Activated CD4-positive, alpha-beta T cell treated with anti-CD3 and anti-CD28 coated beads, Interleukin-10, Interleukin-2, amounts not matched to agents 100 ng/mL and 50 ng/mL, durations not matched to agents 16 hours and 8 hours (primary cell): Measurements from ENCODE around the gene PRKN.
A peak's percentile ranks its signal among the peaks of the same experiment; 100 is the strongest.

ENCODE experiments used
- DNase-seq: peaks from one replicate; pipeline ENCODE4 v3.0.0-alpha.2; 2020

The PRKN gene

DNA sequence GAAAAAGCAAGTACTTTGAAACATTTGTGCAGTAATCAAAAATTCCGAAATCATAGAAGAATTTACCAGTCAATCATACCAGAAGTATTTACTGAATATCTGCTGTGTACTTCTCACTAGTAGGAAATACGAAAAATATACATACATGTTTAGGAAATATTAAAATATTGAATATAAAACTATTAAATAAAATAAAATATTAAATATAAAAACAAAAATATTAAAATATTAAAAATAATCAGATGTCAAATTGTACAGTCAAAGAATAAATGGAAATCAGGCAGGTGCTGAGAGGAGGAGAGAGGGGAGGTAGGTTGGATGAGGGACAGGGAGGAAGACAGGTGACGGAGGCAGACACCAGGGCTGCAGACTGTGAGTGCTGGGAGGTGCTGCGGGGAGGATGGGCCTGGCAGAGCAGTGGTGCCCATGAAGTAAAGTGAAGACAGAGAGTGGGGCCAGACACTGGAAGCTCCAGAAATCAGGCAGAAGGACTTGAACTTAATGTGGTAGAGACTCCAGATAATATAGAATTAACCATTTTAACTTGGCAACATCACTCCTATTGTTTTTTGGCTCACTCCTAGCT lies 55.9 kb downstream of the PRKN start:
- no peak for DNase-seq

DNA sequence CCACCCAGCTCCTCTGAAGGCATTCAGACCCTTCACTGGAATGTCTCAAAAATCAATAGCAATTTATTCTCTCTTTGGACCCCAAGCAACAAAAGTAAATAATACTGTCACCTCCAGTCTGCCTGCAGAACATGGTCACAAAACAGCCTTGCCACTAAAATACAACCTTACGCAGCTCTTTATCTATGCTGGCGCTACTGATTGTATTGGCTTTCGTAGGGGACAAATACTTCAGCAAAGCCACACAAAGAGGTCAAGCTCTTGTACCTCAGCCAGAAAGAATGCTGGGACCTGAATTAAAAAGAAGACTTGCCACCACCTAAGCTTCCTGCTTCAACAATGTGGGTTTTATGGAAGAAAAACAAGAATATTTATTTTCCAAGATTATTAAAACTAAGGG lies 57.2 kb downstream of the PRKN start:
- no peak for DNase-seq

DNA sequence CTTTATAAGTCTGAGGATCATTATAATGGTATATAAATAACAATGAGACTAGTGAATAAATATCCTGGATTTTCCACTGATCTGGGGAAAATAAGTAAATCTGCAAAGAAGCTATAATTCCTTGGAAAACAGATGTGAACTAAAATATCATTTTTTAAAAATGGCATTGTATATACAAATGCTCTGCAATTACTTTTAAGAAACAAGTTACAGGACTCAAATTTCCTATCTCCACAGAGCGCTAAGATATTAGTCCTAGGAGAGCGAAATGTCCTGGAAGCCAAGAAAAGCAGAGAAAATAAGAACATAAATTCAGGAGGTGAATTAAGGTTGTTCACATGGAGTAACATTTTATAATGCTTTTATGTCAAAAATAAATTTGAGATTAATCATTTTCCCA lies 61.3 kb downstream of the PRKN start:
- DNase-seq: no peak

DNA sequence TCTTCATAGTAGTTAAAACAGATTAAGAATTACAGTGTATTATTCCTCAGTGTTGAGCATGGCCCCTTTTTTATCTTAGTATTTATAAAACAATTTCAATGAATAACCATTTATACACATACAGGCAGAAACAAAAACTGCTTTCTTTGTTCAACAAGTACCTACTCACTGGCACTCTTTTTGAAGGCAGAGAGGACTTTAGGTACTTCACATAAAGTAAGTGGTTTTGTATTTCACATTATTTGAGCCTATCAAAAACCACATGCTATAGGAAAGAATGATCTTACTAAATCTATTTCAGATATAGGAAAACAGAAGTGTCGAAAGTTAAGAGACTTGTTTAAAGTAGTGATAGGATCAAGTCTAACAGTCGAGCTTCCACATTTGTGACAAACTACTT lies 73.8 kb downstream of the PRKN start:
- DNase-seq: no peak

DNA sequence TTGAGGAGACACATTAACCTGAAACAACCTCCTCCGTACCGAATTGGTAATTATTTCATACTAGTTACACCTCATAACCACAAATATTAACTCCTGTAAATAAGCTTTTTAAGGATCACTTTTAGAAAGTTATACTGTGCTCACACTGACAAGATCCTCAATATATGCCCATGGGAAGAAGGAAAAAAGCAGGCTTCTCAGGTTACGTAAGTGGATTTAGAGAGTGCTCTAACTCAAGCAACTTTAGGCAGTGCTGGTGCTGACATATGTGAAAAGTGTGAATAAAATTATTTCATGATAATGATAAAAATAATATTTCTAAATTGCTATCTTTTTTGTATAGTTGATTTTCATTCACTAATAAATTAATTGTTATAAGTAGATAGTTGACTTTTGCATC lies 76.1 kb downstream of the PRKN start:
- DNase-seq: no peak

DNA sequence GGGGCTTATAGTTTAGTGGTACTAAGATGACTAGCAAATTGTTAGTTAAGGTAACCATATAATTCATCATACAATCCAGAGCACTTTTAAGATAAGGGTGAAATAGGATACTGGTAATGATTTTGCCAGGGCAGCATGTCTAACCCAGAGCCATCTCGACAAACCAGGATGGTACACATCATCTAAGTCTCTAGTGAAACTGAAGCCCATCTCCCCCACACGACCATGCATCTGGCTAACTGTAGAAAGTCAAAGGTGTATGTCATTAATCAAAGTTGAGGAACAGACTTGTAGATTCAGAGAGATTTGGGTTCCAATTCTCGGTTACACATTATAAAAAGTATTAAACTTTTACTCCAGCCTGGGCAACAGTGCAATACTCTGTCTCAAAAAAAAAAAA lies 78.3 kb downstream of the PRKN start:
- no peak for DNase-seq

DNA sequence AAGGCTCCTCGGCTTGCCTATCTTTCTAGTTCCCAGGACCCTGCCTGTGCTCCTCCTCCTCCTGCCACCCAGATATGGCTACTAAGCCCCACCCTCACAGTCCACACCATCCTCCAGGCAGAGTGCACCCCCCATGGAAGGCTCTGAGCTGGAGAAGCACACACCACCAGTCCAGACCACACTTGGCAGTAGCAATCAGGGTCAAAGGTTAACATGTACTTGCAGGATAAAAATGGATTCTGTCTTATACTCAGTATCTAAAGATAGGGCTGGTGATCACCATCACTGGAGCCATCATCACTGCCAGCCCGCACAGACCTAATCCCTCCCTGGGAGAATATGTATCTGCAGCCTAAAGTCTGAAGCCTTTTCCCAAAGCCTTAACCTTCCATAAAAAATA lies 83.4 kb downstream of the PRKN start:
- DNase-seq: no peak

DNA sequence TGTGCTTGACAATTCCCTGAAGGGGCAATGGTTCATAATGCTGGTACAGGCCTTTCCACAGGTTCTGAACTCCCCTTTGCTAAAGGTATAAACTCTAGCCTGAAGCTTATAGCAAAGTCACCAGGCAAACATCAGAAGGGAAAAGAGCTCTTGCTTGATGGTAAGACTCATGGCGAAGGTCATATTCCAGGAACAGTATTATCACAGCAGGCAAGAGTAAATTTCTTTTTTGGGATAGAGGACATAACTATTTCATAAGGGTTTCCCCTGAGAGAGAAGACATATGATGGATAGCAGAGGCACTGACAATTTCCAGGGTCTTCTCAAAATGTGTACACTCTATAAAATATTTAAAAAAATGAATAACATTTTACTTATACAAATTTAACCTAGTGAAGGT lies 86.8 kb downstream of the PRKN start:
- no peak for DNase-seq

DNA sequence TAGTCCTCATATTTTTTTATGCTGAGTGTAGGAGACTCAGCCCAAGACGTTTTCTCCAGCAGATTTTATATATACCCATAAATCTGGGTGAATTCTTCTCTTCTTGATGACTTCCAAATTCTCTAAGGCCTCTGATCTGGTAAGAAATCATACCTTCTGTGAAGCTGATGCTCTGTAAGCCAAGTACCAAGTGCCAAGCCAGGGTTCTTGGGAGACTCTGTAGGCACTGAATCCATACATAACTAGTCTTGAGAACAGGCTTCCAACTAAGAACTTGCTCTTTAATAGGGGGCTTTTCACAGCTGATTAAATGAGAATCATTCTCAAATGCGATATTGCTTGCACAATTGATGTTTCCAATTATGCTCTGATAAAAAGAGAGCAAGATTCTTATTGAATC lies 87.6 kb downstream of the PRKN start:
- no peak for DNase-seq

DNA sequence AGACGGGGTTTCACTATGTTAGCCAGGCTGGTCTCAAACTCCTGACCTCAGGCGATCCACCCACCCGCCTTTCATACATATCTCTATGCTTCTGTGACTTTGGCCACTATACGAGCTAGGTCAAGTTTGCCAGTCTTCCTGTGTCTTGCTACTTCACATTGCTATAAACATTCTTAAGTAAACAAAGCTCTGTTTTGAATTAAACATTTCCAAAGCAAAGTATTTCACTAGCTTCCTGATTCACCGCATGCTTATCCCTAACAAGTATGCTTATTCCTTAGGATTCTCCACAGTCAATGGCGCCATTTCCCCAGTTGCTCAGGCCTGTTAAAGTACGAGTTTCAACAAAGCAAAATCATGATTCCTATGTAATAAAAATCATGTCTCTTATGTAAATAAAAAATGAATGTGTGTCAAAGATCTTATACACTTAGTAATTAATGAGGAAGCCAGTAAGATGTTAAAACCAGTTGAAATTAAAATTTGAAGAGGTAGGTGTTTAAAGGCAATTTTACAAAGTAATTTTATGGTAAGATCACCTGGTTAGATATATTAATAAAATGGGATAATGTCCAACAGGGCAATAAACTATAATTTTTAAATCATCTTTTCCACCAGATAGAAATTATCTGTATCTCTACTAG lies 88.5 kb downstream of the PRKN start:
- no peak for DNase-seq

DNA sequence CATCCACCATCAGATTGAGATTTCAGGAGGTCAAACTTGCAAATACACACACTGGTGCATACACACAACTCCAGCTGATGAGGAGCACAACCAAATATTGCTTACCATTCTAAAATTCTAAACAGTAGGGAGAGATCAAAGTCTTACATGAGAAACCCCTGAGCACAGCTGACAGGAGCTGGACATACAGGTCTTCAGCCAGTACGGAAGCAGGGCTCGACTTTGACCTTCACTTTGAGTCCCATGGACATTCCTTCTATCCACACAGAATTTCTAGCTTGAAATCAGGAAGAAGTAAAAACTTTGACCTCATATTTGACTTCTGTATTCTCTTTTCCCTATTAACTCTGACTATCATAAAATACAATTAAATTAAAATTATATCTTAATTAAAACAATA lies 90.2 kb downstream of the PRKN start:
- no peak for DNase-seq

DNA sequence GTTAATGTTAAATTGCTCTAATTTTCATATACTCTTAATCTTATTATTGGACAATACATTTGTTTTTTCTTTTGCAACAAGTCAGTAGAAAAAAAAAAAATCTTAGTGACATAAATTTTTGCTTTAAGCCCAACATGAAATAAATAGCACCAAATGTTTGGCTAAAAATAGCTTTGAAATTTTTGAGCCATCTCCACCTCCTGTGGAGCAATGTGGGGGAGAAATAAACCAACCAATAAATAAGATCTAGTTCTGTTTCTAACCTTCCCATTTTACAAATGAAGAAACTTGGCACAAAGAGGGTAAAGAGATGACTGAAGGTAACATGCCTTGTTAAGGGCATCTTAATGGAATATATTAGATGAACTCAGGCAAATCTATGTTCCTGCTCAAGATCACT lies 91.4 kb downstream of the PRKN start:
- no peak for DNase-seq

DNA sequence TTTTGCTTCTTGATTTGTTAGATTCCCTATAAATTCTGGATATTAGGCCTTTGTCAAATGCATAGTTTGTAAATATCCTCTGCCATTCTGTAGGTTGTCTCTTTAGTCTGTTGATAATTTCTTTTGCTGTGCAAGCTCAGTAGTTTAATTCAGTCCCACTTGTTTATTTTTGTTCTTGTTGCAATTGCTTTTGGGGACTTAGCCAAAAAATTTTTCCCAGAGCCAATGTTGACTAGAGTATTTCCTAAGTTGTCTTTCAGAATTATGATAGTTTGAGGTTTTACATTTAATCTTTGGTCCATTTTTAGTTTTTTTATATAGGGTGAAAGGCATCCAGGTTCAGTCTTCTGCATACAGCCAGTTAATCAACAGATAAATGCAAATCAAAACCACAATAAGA lies 96.0 kb downstream of the PRKN start:
- no peak for DNase-seq

DNA sequence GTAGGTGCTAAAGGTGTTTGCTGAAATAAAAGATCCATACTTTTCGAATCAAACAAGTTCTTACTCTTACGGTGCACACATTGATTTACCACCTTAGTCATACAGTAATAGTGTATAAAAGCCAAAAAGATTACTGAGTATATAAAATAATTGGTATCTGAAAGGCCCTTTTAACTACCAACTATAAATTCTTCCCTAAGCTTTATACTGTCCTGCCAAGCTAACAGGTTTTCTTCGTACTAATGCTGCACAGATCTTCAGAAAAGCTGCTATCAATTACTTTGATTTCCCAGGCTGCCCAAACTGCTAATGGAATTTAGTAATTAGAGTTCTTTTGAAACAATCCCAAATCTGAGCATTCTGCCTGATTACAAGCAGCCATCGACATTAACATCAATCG lies 97.5 kb downstream of the PRKN start:
- DNase-seq: no peak

DNA sequence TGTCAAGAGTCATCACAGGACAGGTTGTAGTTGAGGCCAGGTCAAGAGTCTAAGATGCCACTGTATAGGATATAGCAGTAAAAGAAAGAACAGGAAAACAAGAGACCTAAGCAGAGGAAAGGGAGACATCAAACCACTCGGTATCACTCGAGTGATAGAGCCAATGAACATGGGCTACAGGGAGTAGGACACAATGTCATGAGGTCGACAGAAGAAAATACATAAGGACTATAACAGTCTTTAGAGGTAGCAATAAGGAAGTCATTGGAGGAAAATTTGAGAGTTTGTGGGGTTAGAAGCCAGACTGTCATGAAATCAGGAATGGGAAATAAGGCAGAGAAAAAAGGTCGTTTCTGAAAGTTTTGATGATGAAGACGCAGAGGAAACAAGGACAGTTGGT lies 99.7 kb downstream of the PRKN start:
- DNase-seq: no peak

DNA sequence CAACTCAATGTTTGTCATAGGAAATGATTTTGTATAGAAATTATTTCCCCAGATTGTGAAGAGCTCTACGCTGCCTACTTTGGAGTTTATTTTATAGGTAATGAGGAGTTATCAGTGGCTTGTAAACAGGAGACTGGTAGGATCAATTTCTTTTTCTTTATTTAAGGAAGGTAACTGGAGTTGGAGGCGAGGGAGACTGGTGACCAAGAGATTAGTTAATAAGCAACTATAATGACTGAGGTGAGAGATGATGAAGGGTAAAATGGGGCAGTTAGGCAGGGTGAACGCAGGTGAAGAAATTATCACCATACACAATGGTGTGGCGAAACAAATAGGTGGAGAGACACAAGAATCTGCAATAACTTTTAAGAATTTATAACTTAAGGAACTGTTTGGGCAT lies 100.2 kb downstream of the PRKN start:
- DNase-seq: no peak

DNA sequence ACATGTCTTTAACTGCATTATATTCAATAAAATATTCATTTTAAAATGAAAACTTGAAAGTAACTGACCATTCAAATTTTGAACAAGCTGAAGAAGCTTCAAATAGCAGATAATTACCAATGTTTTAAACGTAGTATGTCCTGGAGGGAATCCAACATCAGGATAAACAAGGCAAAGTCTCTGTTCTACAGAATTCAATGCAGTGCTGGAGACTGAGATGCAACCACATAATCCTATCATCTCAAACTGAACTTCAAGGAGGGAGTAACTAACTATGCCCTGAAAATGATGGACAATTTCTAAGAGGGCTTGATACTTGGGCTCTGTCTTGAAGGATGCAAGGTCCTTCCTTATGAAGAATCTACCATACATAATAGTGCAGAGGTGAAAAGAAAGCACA lies 100.7 kb downstream of the PRKN start:
- no peak for DNase-seq

DNA sequence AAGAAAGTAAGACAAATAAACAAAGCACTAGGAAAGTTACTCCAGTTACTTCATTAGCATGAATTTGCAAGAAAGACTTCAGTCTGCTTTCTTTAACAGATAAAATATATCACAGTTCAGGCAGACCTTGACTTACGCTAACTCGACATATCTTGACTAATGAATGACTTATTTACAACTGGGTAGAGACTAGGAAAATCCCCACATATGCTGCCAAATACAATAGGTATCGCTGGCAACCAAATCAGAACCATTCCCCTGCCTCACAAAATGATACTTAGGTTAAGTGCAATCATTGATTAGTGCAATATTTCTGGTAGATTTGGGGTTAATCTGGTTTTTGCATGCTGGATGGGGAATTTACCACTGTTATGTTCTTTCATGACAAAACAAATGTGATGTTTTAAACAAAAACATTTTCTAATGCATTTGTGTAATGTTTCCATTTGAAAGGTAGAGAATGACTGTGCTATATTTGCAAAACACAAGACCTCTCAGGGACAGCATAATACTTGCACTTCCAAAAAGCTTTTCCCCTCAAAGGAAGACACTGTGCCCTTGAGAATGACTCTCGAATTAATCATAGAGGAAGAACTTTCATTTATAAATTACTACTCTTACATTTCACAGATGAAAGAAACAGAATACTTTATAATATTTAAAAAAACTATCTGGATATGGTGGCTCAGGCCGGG lies 101.6 kb downstream of the PRKN start:
- no peak for DNase-seq

DNA sequence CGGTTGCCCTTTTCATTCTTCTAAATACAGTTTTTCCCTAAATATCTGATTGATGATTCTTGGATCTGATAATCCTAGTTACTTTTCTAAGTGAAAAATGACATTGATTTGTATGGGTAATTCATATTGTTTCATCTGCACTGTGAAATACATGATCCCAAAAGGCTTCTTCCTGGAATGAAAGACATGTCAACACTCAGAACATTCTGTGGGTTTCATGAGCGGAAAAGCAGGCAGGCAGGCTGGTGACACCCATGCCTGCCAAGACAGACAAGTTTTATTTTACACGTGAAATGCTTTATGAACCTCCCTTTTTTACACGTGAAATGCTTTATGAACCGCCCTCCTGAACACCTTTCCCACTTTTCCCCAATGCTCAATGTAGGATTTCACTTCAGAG lies 105.0 kb downstream of the PRKN start:
- DNase-seq: no peak

DNA sequence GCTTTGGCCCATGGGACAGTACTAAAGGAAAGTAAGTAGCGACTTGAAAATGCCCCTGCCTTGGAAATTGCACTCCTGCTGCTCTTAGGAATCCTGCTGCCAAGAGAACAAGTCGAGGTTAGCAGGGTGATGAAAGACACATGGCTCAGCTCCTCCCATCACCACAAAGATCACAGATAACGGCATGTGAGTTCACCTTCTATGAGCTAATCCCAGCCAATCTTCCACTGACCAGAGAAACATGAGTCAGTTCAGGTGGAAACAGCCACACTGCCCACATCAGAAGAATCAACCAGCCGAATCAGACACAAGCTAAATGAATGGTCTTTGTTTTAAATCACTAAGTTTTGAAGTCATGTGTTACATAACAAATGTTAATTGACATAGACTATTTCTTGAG lies 106.3 kb downstream of the PRKN start:
- peak; percentile 2 for DNase-seq

DNA sequence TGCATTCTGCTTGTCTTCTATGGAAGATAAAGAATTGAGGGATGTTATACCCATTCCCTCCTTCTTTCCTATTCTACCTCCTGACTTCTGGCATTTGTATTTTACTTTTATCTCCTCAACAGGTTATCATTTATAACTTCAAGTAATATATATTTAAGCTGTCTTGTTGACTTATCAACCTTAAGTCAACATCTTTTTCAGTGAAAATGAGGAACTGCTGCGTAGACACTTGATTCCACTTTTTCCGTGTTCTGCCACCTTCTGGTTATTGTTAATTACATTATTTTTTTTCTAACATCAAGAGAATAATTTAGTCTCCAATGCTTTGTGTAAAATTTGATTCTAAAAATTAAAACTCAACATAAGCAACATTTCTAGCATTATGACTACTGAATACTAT lies 107.5 kb downstream of the PRKN start:
- DNase-seq: no peak

DNA sequence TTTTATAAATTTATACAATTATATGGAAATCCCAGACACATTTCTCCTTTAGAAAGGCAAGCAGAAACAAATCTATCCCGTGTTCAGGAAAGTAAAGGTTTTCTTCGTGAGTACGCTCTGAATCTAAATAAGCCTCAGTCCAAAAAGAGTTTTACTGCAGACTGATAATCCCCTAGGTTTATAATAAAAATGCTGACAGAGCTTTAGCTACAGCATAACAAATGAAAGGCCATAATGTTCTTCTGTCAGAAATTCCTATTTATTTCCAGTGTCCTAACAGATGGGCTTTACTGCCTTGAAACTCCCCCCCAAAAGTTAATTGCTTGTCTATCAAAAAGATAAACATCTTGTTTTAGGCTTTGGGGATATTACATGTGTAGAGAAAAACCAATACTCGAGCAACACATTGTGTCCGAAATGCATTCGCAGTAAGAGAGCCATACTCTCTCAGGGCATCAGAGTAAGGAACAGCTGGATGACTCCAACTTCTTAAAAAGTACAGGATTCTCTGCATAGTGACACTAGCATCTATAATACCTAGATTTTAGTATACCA lies 109.0 kb downstream of the PRKN start:
- DNase-seq: no peak

DNA sequence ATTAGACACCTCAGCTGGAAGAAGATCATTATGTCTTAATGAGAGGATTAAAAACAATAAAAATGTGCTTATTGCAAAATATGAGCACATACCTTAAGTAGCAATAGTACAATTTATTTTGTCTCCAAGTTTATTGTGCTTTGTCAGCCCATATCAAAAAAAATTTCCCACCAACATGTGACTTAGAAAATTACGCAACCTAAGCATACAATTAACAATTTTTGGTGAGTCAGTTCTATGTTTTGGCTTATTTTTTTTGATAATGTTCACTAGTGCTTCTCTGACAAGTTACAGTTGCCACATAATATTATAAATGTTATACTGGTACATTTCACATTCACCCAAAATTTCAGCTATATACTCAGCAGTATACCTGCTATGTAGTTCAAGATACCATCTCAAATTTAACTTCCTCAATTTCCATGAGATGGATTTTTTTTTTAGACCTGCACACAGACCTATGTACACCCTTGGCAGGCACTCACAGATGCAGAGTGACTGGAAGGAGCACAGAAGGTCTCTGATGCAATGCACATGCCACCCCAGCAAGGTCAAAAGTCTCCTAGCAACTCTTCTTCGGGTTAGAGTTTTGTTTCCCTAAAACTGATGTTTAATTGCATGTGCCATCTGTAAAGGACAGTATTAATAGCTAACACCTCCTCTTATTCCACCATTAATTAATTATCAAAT lies 112.4 kb downstream of the PRKN start:
- no peak for DNase-seq

DNA sequence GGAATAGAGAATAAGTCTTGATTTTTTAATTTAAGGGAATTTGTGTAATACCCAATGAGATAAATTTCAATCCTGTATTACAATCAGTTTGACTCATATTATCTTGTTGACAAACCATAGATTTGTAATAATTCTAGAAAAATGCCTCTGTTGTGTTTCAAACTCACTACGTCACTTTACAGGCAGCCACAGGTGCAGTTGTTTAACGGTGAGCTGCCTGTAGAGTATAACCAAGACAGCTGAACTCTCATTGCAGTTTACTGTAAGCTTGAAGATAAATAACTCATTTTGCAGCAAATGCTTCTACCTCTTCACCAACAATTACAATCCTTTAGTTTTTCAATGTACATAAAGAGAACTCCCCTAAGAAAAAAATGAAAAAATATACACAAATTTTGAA lies 114.3 kb downstream of the PRKN start:
- no peak for DNase-seq
